ENCODE results near the gene LRRC23. TPM values are rescaled to one million over a fixed set of nuclear protein-coding genes. Genes with fewer than 3 reads are reported as not detected.

LRRC23 gene
- polyA plus RNA-seq, 1 donor from 2014 or later = 20.5 TPM

DNA sequence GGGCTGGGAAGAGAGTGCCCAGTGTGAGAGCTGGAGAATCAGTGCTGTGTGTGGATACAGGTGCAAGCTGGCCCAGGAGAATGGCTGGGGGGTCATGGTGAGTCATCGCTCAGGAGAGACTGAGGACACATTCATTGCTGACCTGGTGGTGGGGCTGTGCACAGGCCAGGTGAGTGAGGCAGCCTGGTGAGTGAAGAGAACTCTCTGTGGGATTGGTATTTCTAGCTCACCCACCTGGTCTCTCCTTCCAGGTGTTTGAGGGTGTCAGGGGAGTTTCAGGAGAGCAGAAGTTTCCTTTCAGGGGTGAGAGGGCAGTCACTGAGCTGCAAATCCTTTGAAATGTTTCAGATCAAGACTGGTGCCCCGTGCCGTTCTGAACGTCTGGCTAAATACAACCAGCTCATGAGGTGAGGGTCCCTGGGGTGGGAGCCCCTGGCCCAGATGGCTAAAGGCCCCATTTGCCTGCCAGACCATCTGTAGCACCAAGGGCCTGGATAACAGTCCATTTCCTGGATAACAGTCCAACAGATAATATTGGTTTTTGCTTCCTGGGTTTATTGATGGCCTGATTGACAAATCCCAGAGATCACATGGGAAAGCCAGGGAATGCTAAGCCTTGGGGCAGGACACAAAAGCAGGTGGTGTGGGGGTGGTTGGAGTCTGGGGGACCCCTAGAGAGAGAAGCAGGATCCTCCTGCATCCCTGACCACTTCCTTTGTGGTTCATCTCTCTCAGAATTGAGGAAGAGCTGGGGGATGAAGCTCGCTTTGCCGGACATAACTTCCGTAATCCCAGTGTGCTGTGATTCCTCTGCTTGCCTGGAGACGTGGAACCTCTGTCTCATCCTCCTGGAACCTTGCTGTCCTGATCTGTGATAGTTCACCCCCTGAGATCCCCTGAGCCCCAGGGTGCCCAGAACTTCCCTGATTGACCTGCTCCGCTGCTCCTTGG is 17.6 kb downstream of the LRRC23 start (continued):
- TF ChIP-seq CTCF (IDR thresholded peaks at IDR 0.05; ENCODE audit: poor library complexity, severe bottlenecking) = no peak
- TF ChIP-seq SMC3 (conservative IDR thresholded peaks at IDR 0.05; ENCODE audit: poor library complexity) = no peak

GRCh38 chr12:6923003-6923732 is 18.5 kb downstream of the LRRC23 start:
- H3K9ac ChIP-seq (ENCODE audit: low read length) = no peak overlapping the region
- no peak overlapping the region for H2AFZ ChIP-seq (ENCODE audit: low read depth, low read length)
- H3K27ac ChIP-seq (ENCODE audit: low read length) = no peak overlapping the region
- no peaks in the 10 kb centered on the region for H3K79me2 ChIP-seq (replicated peaks; ENCODE audit: insufficient read depth, low read length)
- H3K9me3 ChIP-seq (ENCODE audit: low read length) = no peaks in the 10 kb centered on the region
- H3K27me3 ChIP-seq (ENCODE audit: insufficient read depth, low read depth, low read length) = no peaks in the 10 kb centered on the region
- H3F3A ChIP-seq (ENCODE audit: insufficient read depth, low read length, poor library complexity, severe bottlenecking) = peaks cover 8% of the 10 kb centered on the region
- no peak for TF ChIP-seq CTCF (IDR thresholded peaks at IDR 0.05; ENCODE audit: poor library complexity, severe bottlenecking)
- TF ChIP-seq MXI1 (conservative IDR thresholded peaks at IDR 0.05; ENCODE audit: poor library complexity, severe bottlenecking) = no peak
- no peak for TF ChIP-seq TAF1 (IDR thresholded peaks at IDR 0.05; ENCODE audit: low read depth)
- no peak for TF ChIP-seq EZH2 (IDR thresholded peaks at IDR 0.05; ENCODE audit: borderline replicate concordance, insufficient read depth, low read length, poor library complexity, severe bottlenecking)
- no peak for TF ChIP-seq RAD21 (conservative IDR thresholded peaks at IDR 0.05)
- no peak for TF ChIP-seq EP300 (conservative IDR thresholded peaks at IDR 0.05; ENCODE audit: poor library complexity, severe bottlenecking)
- no peak for TF ChIP-seq SMC3 (conservative IDR thresholded peaks at IDR 0.05; ENCODE audit: poor library complexity)
- no peak for TF ChIP-seq REST (IDR thresholded peaks at IDR 0.05; ENCODE audit: borderline replicate concordance)
- TF ChIP-seq POLR2AphosphoS5 (IDR thresholded peaks at IDR 0.05) = no peak
- H3K36me3 ChIP-seq (ENCODE audit: insufficient read depth, low read length) = no peaks in the 10 kb centered on the region
- H4K20me1 ChIP-seq (ENCODE audit: insufficient read depth) = no peaks in the 10 kb centered on the region
- H3K9me2 ChIP-seq (ENCODE audit: insufficient read depth, low read length) = no peaks in the 10 kb centered on the region
- no peak overlapping the region for H3K4me2 ChIP-seq (ENCODE audit: low read length)
- no peak overlapping the region for H3K4me3 ChIP-seq (ENCODE audit: low read length)

All from neural cell (in vitro differentiated cells).